ENCODE data around the gene TBK1. TPM values are rescaled to one million over a fixed set of nuclear protein-coding genes. Genes with fewer than 3 reads are reported as not detected.

Gene TBK1
- total and polyA plus RNA-seq, 2 of the 13 experiments (the other 11 are each of a cell fraction or from before 2014, with no cell fraction given), result 10.3 to 25.2 TPM

DNA sequence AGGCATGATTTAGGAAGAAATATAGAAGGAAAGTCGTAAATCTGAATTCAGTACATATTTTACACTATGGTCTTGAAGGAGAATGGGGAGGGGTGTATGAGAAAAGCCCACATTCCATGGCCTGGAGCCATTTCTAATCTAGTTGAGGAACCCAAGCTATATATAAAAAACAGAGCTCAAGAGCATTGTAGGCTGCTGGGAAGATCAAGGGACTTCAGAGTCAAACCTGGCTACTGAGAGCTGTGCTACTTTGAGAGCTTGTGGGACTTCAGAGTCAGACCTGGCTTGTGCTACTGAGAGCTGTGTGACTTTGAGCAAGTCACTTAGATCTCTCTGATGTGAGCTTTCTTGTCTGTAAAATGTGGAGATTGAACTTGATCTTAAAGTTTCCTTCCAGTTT, 58.7 kb downstream of the TBK1 start:
- intact Hi-C loops (cut with micrococcal nuclease; ENCODE audit: unreplicated experiment), result no loop called here
- Histone ChIP-seq H3K79me2 (ENCODE audit: insufficient read depth, low read length) (no peaks in the 10 kb centered on the region), H3K27ac (ENCODE audit: extremely low read length, insufficient read depth, low read length) (no peak overlapping the region), H3K4me1 (ENCODE audit: insufficient read depth, low read length) (no peaks in the 10 kb centered on the region), H4K20me1 (ENCODE audit: insufficient read depth, low read length) (no peaks in the 10 kb centered on the region), H3K4me3 (replicated peaks in 1 of 3; ENCODE audit: insufficient read depth in 1 of 3, low read depth in 2 of 3, low read length in 3 of 3) (no peak overlapping the region), H2AFZ (ENCODE audit: low read length) (no peak overlapping the region), H3K9me3 (ENCODE audit: low read length) (no peaks in the 10 kb centered on the region), H3K27me3 (ENCODE audit: control insufficient read depth in 1 of 2, insufficient read depth in 2 of 2, low read length in 2 of 2) (no peaks in the 10 kb centered on the region), H3K36me3 (replicated peaks in 1 of 2; ENCODE audit: control insufficient read depth in 1 of 2, insufficient read depth in 2 of 2, low read length in 2 of 2) (no peaks in the 10 kb centered on the region), H3K9ac (ENCODE audit: insufficient read depth, low read depth, low read length) (no peak overlapping the region), H3K4me2 (ENCODE audit: low read depth, low read length) (no peak overlapping the region)
- BruUV-seq (replicated peaks), result no TSS peak
- in situ Hi-C loops (cut with HindIII; ENCODE audit: extremely low pct_ligation_motif_present, low pct_unique_long_range_greater_than_20kb), result no loop called here
- no peak for ATAC-seq
- WGBS (ENCODE audit: low lambda C conversion rate), result 22% methylated on average over 1 of the region's 1 CpG
- ChIA-PET CTCF (ENCODE audit: low intra/inter-chr PET ratio, low total read pairs) (no interaction called here), POLR2A (no interaction called here)
- no peak for TF ChIP-seq IRF2 (CRISPR knock-in tag; IDR thresholded peaks at IDR 0.05)
- TF ChIP-seq HMGA1 (CRISPR knock-in tag; conservative IDR thresholded peaks at IDR 0.05), result no peak
- TF ChIP-seq, protein P1, sequence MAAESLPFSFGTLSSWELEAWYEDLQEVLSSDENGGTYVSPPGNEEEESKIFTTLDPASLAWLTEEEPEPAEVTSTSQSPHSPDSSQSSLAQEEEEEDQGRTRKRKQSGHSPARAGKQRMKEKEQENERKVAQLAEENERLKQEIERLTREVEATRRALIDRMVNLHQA (CRISPR knock-in tag; IDR thresholded peaks at IDR 0.05), result no peak
- no peak for TF ChIP-seq SUZ12 (IDR thresholded peaks at IDR 0.05; ENCODE audit: low read depth, low read length)
- no peak for TF ChIP-seq THAP11 (CRISPR knock-in tag; IDR thresholded peaks at IDR 0.05)
- no peak for TF ChIP-seq HNRNPLL (IDR thresholded peaks at IDR 0.05; ENCODE audit: low read depth, low read length, poor library complexity, severe bottlenecking)
- TF ChIP-seq XRCC5 (optimal IDR thresholded peaks at IDR 0.05; ENCODE audit: low read length), result no peak
- TF ChIP-seq, protein P2, sequence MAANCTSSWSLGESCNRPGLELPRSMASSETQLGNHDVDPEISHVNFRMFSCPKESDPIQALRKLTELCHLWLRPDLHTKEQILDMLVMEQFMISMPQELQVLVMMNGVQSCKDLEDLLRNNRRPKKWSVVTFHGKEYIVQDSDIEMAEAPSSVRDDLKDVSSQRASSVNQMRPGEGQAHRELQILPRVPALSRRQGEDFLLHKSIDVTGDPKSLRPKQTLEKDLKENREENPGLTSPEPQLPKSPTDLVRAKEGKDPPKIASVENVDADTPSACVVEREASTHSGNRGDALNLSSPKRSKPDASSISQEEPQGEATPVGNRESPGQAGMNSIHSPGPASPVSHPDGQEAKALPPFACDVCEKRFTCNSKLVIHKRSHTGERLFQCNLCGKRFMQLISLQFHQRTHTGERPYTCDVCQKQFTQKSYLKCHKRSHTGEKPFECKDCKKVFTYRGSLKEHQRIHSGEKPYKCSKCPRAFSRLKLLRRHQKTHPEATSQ (CRISPR knock-in tag; IDR thresholded peaks at IDR 0.05; ENCODE audit: borderline replicate concordance), result no peak
- TF ChIP-seq ZNF180 (CRISPR knock-in tag; IDR thresholded peaks at IDR 0.05; ENCODE audit: borderline replicate concordance, low read depth), result no peak
- TF ChIP-seq, protein P3, sequence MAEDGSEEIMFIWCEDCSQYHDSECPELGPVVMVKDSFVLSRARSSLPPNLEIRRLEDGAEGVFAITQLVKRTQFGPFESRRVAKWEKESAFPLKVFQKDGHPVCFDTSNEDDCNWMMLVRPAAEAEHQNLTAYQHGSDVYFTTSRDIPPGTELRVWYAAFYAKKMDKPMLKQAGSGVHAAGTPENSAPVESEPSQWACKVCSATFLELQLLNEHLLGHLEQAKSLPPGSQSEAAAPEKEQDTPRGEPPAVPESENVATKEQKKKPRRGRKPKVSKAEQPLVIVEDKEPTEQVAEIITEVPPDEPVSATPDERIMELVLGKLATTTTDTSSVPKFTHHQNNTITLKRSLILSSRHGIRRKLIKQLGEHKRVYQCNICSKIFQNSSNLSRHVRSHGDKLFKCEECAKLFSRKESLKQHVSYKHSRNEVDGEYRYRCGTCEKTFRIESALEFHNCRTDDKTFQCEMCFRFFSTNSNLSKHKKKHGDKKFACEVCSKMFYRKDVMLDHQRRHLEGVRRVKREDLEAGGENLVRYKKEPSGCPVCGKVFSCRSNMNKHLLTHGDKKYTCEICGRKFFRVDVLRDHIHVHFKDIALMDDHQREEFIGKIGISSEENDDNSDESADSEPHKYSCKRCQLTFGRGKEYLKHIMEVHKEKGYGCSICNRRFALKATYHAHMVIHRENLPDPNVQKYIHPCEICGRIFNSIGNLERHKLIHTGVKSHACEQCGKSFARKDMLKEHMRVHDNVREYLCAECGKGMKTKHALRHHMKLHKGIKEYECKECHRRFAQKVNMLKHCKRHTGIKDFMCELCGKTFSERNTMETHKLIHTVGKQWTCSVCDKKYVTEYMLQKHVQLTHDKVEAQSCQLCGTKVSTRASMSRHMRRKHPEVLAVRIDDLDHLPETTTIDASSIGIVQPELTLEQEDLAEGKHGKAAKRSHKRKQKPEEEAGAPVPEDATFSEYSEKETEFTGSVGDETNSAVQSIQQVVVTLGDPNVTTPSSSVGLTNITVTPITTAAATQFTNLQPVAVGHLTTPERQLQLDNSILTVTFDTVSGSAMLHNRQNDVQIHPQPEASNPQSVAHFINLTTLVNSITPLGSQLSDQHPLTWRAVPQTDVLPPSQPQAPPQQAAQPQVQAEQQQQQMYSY (CRISPR knock-in tag; IDR thresholded peaks at IDR 0.05), result no peak
- TF ChIP-seq SIX1 (CRISPR knock-in tag; IDR thresholded peaks at IDR 0.05; ENCODE audit: borderline replicate concordance), result no peak
- FAIRE-seq, result no peak
- no peak for DNase-seq (ENCODE audit: low spot score)
